SJSA1 (cell line): ENCODE results near the gene PPP1R14C. TPM values are rescaled to one million over a fixed set of nuclear protein-coding genes. Genes with fewer than 3 reads are reported as not detected.
"Not testable (repeated sequence)": the region's sequence is repeated elsewhere in the genome, so short reads cannot be mapped to it uniquely, and the experiment has no call there.

Experiments
- DNase-seq, 2 experiments: peaks; one replicate each; pipeline ENCODE4 v3.0.0-alpha.2; 2015 to 2020; ENCODE audit warnings: low spot score in 2 of 2, low read depth in 1 of 2
- H3K27ac ChIP-seq: fragments of 250-450 bp; sonication (Bioruptor Pico); 2 replicates; pipeline ENCODE4 v1.5.1; 2020; ENCODE audit warnings: mild to moderate bottlenecking, moderate library complexity
- H3K27me3 ChIP-seq: fragments of 250-450 bp; sonication (Bioruptor Pico); replicated peaks from 2 replicates; pipeline ENCODE4 v1.5.1; 2020; ENCODE audit warnings: mild to moderate bottlenecking, moderate library complexity
- H3K36me3 ChIP-seq: fragments of 250-450 bp; sonication (Bioruptor Pico); 2 replicates; pipeline ENCODE4 v1.5.1; 2020; ENCODE audit warnings: mild to moderate bottlenecking
- H3K4me1 ChIP-seq: fragments of 250-450 bp; sonication (Bioruptor Pico); replicated peaks from 2 replicates; pipeline ENCODE4 v1.6.1; 2021; ENCODE audit warnings: mild to moderate bottlenecking
- H3K4me3 ChIP-seq: fragments of 250-450 bp; sonication (Bioruptor Pico); 2 replicates; pipeline ENCODE4 v1.5.1; 2020; ENCODE audit warnings: mild to moderate bottlenecking
- H3K9me3 ChIP-seq: fragments of 250-450 bp; sonication (Bioruptor Pico); replicated peaks from 2 replicates; pipeline ENCODE4 v1.5.1; 2020; ENCODE audit warnings: mild to moderate bottlenecking
- total RNA-seq: library from RNA; depleted of rRNA; stranded (reverse); fragments of >200 nt; shearing (Covaris generic); gene quantifications from 2 replicates; pipeline ENCODE4 v1.2.3, GENCODE V29; 2014

The PPP1R14C gene
- total RNA-seq, 1 experiment from 2014 or later, result not detected

DNA sequence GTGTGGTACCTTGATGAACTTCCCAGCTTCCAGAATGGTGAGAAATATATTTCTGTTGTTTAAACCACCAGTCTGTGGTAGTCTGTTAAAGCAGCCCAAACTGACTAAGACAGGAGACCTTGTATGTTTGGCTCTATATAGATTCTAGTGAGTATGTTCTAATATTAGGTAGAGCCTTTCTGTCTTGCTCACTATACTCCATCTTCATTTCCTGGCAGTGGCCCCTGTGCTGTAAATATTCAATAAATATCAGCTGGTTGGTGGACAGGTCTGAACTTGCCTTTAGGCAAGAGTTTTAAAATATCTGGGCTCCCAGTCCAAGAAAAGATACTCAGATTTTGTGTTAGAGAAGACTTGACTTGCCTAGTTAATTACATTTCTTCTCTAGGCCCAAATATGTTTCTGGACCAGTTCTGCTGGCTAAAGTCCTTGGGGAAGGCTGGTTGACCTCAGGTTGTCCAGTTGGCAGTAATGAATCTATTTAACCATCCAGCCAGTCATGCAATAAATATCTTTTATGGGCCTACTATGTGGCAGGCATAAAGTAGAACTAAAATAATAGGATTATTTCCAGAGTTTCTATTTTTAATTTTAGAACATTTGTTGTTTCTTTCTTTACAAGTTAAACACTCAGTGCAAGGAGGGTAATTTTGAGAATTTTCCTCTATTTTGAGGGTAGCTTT is 22.3 kb downstream of the PPP1R14C start:
- Histone ChIP-seq H3K4me3 (no peak overlapping the region), H3K27ac (no peak overlapping the region), H3K27me3 (0 out of 2 replicates have a peak, but pooled peaks cover 9% of the 10 kb centered on the region), H3K9me3 (peaks cover 4% of the 10 kb centered on the region; the same call in 1 of the 2 replicates), H3K4me1 (no peaks in the 10 kb centered on the region), H3K36me3 (no peaks in the 10 kb centered on the region)
- no peak for DNase-seq

DNA sequence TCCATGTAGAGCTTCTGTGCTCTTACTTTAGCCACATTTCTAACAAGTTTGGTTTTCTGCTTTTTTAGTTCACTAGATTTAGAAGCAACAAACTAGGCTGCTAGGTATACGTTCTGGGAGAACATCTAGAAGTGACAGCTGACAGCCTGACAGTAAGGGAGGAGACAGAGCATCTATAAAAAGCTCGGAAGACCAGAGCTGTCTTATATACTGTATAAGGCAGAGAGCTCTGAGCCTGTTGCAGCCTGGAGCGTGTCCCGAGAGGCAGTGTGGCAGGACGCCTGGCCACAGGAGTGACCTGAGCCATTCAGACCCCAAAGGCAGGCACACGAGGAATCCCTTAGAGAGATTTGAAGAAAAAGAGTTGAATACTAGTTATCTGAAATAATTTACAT is 24.6 kb downstream of the PPP1R14C start:
- no peak for DNase-seq
- no peaks in the 10 kb centered on the region for H3K36me3 ChIP-seq
- no peak overlapping the region for H3K4me3 ChIP-seq

DNA sequence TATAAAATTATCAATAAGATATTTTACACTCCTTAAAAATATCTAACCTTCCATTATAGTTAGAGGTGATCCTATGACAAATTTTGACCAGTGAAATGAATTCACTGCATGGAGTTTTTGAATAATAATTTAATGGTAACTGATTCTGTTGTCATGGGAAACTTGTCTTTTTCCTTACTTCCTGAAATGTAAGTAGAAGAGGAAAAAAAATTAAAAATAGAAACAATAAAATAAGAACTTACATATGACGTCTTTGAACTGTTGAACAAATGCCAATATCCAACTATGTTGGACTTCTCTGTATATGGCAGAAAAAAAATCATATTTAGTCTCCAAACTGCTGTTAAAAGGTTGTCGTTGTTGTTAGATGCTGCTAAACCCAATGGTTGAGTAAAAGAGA is 26.3 kb downstream of the PPP1R14C start:
- H3K4me3 ChIP-seq, result no peak overlapping the region
- no peaks in the 10 kb centered on the region for H3K4me1 ChIP-seq
- H3K9me3 ChIP-seq, result no peaks in the 10 kb centered on the region
- 0 out of 2 replicates have a peak, but pooled peaks cover 4% of the 10 kb centered on the region for H3K27me3 ChIP-seq
- H3K27ac ChIP-seq, result no peak overlapping the region
- no peak for DNase-seq
- no peaks in the 10 kb centered on the region for H3K36me3 ChIP-seq

More for the DNA sequence above, 24.6 kb downstream of the PPP1R14C start:
- Histone ChIP-seq H3K9me3 (peaks cover 4% of the 10 kb centered on the region; the same call in 1 of the 2 replicates), H3K4me1 (no peaks in the 10 kb centered on the region), H3K27me3 (0 out of 2 replicates have a peak, but pooled peaks cover 9% of the 10 kb centered on the region), H3K27ac (no peak overlapping the region)

DNA sequence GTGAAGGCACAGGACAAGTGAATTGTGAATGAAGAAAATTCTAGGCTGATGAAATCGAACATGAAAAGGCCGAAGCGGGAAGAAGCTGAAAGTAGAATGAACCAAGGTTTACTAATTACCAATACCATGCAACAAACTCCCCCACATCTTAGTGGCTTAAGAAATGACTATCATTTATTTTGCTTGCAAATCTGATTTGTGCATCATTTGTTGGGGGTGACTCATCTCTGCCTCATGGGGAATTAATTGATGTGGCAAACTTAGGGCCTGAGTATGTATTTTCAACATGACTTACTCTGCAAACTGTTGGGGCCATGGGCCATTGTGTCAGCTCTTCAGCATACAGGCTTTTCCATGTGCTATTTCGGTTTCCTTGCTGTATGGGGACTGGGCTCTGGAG is 26.8 kb downstream of the PPP1R14C start:
- Histone ChIP-seq H3K36me3 (no peaks in the 10 kb centered on the region), H3K27me3 (0 out of 2 replicates have a peak, but pooled peaks cover 4% of the 10 kb centered on the region), H3K9me3 (no peaks in the 10 kb centered on the region), H3K4me3 (no peak overlapping the region), H3K4me1 (no peaks in the 10 kb centered on the region), H3K27ac (no peak overlapping the region)
- DNase-seq, result no peak

DNA sequence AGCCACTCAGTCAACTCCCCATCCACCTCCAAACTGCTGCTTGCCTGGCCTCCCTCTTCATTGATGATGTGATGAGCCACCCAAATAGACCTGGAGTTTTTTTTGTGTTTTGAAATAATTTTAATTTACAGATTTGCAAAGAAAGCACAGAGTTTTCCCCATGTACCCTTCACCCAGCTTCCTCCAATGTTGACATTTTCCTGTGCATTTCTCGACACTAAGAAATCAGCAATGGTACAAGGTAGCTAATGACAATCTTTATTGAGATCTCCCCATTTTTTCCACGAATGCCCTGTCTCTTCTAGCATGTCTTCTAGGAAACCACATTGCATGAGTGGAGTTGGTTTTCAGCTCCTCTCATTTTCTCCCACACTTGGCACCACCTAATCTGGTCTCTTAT is 30.1 kb downstream of the PPP1R14C start:
- Histone ChIP-seq H3K27ac (no peak overlapping the region), H3K36me3 (no peaks in the 10 kb centered on the region)

DNA sequence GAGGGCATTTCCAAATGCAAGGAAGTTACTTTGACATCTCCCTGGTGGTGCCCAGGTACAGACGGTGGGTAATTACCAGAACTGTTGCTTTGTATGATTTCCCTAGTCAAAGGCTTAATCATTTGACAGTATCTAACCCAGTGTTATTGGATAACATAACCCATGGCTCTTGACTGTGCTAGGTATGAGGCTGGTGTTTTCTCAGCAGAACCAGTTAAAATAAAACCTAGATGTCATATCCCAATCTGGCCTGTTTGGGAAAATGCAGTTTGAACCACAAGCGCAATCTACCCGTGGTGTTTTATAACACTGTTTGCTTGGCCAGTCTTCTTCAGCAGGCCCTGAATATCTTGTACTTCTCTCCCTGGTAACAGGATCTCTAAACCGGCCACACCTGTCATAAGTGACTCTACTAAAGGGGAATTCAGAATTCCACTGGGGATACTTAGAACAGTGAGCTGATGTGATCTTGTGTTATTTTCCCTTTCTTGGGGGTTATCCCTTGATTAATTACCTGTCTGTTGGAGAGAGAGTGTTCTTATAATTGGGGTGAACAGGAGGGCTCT is 32.8 kb downstream of the PPP1R14C start:
- Histone ChIP-seq H3K27me3 (no peaks in the 10 kb centered on the region), H3K4me1 (peaks cover 6% of the 10 kb centered on the region; the same call in 1 of the 2 replicates), H3K4me3 (no peak overlapping the region)

More for the DNA sequence above, 30.1 kb downstream of the PPP1R14C start:
- Histone ChIP-seq H3K4me3 (no peak overlapping the region), H3K27me3 (no peaks in the 10 kb centered on the region), H3K4me1 (no peaks in the 10 kb centered on the region), H3K9me3 (no peaks in the 10 kb centered on the region)
- DNase-seq, result no peak

DNA sequence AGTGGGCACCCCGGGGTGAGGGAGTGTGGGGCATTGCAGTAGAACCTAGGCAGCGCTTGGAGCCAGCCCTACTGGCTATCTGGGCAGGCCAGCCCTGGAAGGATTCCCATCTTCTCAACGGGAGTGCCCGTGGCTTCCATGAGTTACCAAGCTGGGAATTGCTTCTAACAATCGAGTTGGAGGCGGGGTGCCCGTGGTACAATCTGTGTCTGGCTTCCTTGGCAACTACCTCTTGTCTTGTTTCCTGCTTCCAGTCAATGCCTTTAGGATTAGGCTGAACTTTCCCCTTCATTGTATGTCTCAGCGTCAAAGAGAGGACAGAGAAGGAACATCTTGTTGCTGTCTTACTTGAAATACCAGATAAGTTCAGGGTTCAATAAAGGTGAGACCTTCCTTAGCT is 33.3 kb downstream of the PPP1R14C start:
- peaks cover 6% of the 10 kb centered on the region; the same call in 1 of the 2 replicates for H3K4me1 ChIP-seq
- H3K9me3 ChIP-seq, result no peaks in the 10 kb centered on the region
- H3K27ac ChIP-seq, result no peak overlapping the region
- DNase-seq, result no peak
- no peak overlapping the region for H3K4me3 ChIP-seq
- H3K36me3 ChIP-seq, result no peaks in the 10 kb centered on the region
- H3K27me3 ChIP-seq, result no peaks in the 10 kb centered on the region

More for the DNA sequence above, 32.8 kb downstream of the PPP1R14C start:
- Histone ChIP-seq H3K36me3 (no peaks in the 10 kb centered on the region), H3K9me3 (no peaks in the 10 kb centered on the region), H3K27ac (no peak overlapping the region)
- no peak for DNase-seq

DNA sequence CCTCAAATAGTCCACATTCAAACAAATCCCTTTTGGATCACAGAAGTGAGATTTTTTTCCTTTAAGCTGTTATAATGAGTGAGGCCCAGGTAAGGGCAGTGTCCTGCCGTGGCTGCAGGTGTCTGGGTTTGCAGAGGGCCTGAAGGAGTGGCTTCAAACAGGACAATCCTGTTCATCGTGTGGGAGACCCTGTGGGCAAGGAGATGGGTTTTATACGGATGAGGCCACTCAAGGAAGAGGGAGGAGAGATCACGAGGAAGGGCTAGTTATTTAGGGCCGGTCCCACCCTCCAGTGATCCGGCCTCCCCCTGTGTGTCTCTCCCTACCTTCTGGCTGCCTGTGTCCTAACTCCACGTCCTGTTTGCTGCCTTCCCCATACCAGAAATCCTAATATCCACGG is 33.8 kb downstream of the PPP1R14C start:
- no peaks in the 10 kb centered on the region for H3K9me3 ChIP-seq
- no peak for DNase-seq
- no peak overlapping the region for H3K4me3 ChIP-seq
- no peaks in the 10 kb centered on the region for H3K27me3 ChIP-seq
- no peak overlapping the region for H3K27ac ChIP-seq
- peaks cover 6% of the 10 kb centered on the region; the same call in 1 of the 2 replicates for H3K4me1 ChIP-seq
- H3K36me3 ChIP-seq, result no peaks in the 10 kb centered on the region

DNA sequence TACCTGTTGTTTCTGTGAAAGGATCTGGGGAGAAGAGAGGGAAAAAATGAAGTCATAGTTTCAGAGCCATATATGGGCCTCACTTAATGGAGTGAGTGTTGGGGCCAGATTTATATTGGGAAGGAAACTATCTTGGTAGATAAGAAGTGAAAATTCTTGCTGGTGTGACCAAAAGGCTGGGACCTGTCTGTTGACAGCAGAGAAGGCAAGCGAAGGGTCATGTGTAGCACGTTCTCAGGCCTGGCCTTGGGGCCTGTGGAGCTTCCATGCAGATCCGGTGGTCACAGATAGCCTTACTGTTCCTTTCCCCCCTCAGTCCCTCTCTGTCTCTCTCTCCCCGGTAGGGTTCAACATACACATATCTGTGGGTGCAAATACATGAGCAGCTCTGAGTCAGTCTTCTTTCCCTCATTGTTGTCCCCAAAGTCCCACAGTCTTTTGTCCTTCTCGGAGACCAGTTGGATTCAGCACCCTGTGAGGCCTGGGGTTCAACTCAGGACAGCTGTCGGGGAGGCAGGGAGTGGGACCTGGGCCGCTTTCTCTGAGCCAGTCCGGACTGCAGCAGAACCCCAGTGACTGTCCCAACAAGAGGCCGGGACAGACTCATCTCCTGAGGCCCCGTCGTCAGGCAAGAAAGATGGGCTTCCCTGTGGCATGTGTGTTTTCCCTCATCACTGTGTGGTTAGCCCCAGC is 34.6 kb downstream of the PPP1R14C start:
- no peak for DNase-seq
- H3K4me1 ChIP-seq, result peaks cover 6% of the 10 kb centered on the region; the same call in 1 of the 2 replicates
- H3K27ac ChIP-seq, result no peak overlapping the region
- no peaks in the 10 kb centered on the region for H3K9me3 ChIP-seq
- no peaks in the 10 kb centered on the region for H3K27me3 ChIP-seq
- H3K36me3 ChIP-seq, result no peaks in the 10 kb centered on the region
- H3K4me3 ChIP-seq, result no peak overlapping the region

DNA sequence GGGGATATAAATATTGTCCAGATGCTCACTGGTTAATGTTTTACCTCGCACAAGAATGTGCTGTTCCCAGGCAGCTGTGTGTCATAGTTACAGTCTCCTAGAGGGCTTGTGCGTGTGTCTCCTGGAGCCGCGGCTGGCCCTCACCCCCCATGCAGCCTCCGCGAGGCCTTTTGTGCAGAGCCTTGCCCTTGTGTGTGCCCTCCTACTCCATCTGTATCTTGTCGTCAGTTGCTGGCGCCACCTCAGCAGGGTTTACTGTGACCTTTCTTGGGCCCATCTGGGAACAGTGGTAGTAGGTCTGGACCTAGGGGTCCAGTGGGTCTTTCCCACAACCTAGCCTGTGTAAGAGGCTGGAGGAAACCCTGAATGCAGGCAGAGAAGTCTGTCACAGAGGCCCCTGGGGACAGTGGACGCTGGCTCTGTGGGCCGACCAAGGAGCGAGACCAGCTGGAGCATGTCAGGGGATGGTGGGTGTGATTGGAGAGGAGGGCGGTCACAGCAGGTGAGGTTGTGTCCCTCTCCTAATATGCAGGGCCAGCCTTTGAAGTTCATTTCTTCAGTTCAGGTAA is 35.2 kb downstream of the PPP1R14C start:
- Histone ChIP-seq H3K27me3 (no peaks in the 10 kb centered on the region), H3K36me3 (no peaks in the 10 kb centered on the region), H3K4me3 (no peak overlapping the region), H3K9me3 (no peaks in the 10 kb centered on the region), H3K4me1 (peaks cover 6% of the 10 kb centered on the region; the same call in 1 of the 2 replicates), H3K27ac (no peak overlapping the region)
- DNase-seq, result no peak

DNA sequence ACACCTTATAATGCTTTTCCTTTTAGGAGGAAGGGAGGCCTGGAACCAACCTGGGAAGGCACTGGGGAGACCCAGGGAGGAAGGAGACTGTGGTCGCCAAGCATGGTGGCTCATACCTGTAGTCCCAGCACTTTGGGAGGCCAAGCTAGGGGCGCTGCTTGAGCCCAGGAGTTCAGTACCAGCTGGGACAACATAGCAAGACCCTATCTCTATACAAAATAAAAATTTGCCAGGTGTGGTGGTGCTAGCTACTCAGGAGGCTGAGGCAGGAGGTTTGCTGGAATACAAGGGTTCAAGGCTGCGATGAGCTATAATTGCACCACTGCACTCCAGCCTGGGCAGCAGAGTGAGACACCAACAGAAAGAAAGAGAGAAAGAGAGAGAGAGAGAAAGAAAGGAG is 36.2 kb downstream of the PPP1R14C start:
- Histone ChIP-seq H3K9me3 (no peaks in the 10 kb centered on the region), H3K36me3 (no peaks in the 10 kb centered on the region), H3K4me1 (peaks cover 6% of the 10 kb centered on the region; the same call in 1 of the 2 replicates), H3K27ac (no peak overlapping the region), H3K4me3 (no peak overlapping the region), H3K27me3 (no peaks in the 10 kb centered on the region)
- no peak for DNase-seq

DNA sequence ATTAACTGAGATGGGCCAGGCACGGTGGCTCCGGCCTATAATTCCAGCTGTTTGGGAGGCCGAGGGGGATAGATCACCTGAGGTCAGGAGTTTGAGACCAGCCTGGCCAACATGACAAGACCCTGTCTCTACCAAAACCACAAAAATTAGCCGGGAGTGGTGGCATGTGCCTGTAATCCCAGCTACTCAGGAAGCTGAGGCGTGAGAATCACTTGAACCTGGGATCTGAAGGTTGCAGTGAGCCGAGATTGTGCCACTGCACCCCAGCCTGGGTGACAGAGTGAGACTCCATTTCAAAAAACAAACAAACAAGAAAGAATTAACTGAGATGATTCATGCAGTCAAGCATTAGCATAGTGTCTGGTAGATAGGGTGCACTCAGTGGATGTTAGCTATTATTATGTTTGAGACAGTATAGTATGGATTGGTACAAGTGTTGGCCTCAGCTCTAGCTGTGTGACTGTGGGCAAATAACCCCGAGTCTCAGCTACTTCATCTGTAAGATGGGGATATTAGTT is 37.1 kb downstream of the PPP1R14C start:
- not testable (repeated sequence) for DNase-seq

DNA sequence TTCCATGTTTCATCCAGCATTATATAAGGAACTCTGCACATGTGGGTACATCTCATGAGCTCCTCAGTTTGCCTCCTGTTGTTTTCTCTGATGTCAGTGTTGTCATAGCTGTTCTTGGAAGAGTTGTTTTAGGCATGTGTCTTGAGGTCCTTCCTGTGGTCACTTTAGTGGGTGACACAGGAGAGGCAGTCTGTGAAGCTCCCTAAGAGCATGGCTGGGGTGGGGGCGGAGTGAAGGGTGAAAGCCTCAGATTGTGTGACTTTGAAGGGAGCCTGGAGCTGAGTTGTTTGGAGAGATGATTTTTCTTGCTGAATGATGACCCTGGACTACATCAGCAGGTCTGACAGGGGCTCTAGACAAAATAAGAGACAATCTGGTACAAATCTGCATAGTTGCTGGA is 37.7 kb downstream of the PPP1R14C start:
- no peak overlapping the region for H3K4me3 ChIP-seq
- DNase-seq, result no peak
- no peak overlapping the region for H3K27ac ChIP-seq
- no peaks in the 10 kb centered on the region for H3K9me3 ChIP-seq
- H3K36me3 ChIP-seq, result no peaks in the 10 kb centered on the region
- no peaks in the 10 kb centered on the region for H3K27me3 ChIP-seq
- H3K4me1 ChIP-seq, result peaks cover 6% of the 10 kb centered on the region; the same call in 1 of the 2 replicates

More for the DNA sequence above, 37.1 kb downstream of the PPP1R14C start:
- not testable (repeated sequence) for H3K9me3 ChIP-seq, H3K27me3 ChIP-seq, H3K36me3 ChIP-seq, H3K4me1 ChIP-seq, H3K27ac ChIP-seq, H3K4me3 ChIP-seq
